ENCODE measurements around the gene PTK6.

DNA sequence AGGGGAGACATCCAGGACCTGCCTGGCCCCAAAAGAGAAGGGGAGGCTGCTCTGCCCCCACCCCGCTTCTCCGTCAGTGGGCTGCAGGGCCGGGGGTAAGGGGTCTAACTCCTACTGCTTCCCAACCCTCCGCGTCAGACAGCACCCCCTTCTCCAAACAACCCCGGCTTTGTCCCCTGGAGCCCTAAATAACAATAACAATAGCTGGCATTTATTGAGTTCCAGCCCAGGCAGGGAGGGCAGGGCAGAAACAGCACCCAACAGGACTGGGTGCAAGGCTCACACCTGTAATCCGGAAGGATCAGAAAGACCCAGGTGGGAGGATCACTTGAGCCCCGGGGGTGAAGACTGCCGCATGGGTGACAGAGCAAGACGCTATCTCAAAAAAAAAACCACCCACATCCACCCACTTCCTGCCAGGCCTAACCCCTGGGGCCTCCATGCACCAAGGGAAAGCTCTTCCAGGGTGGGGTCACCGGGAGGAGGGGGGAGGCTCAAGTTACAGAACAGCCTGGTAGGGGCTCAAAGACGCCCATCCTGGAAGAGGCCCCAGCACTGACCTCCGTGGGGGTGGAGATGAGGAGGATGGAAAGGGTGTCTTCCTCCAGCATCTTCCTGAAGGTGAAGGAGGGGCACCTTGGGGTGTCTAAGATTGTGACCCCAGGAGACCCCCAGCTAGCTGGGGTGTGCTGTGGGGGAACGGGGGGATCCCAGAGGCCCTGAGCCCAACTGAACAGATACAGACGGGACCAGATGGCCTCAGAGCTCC, 15.5 kb upstream of the PTK6 start:
- no peak for TF ChIP-seq POLR2A (IDR thresholded peaks at IDR 0.05)
- TF ChIP-seq EP300 (IDR thresholded peaks at IDR 0.05): no peak
- no peak for TF ChIP-seq CTCF (IDR thresholded peaks at IDR 0.05)
